Measurements from ENCODE around the gene TYW5.

- TF ChIP-seq CTCF (optimal IDR thresholded peaks at IDR 0.05 in 1 of 3, IDR thresholded peaks at IDR 0.05 in 1 of 3, conservative IDR thresholded peaks at IDR 0.05 in 1 of 3; ENCODE audit: extremely low read depth in 1 of 3, insufficient read depth in 2 of 3, low read length in 3 of 3), result no peak
- no peak for TF ChIP-seq EZH2 (IDR thresholded peaks at IDR 0.05; ENCODE audit: low read length)
Measured at GRCh38 chr2:199911052-199911876, 44.0 kb downstream of the TYW5 start, which contains the start of gene C2orf69.

Data from keratinocyte (primary cell).